ENCODE results near the gene TNKS1BP1.

TNKS1BP1 gene

DNA sequence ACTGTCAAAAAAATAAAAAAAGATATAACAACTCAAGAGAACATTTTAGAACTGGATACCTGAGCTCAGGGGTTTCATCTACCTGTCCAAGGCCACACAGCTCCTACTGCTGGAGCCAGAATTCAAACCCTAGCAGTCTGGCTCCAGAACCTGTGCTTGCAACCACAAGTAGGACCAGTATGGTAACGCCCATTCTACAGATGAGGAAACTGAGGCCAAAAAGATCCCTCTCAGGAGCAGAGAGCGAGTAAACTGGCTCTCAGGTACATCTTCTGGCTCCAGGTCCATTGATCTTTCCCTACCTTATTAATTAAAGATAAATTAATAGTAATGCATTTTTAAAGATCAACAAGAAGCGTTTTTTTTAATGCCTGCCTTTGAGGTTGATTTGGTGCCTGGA is 32.6 kb upstream of the TNKS1BP1 start:
- H3K9me3 ChIP-seq (ENCODE audit: control insufficient read depth in 5 of 5, low read length in 5 of 5) = no peaks in the 10 kb centered on the region
- H3K36me3 ChIP-seq (ENCODE audit: control insufficient read depth in 5 of 5, insufficient read depth in 5 of 5, low read length in 5 of 5) = no peaks in the 10 kb centered on the region
- H3K9ac ChIP-seq (ENCODE audit: low read length in 5 of 5) = no peak overlapping the region
- H3K4me1 ChIP-seq (ENCODE audit: control insufficient read depth in 5 of 5, insufficient read depth in 5 of 5, low read length in 5 of 5) = peaks cover 0 to 3% (median 0%) of the 10 kb centered on the region in 5 donors
- H3K4me3 ChIP-seq (ENCODE audit: low read depth in 1 of 5, low read length in 5 of 5) = no peak overlapping the region
- H3K27ac ChIP-seq (ENCODE audit: low read depth, low read length) = no peak overlapping the region
- no peaks in the 10 kb centered on the region for H3K27me3 ChIP-seq (ENCODE audit: control insufficient read depth in 5 of 5, insufficient read depth in 4 of 5, low read length in 5 of 5)

DNA sequence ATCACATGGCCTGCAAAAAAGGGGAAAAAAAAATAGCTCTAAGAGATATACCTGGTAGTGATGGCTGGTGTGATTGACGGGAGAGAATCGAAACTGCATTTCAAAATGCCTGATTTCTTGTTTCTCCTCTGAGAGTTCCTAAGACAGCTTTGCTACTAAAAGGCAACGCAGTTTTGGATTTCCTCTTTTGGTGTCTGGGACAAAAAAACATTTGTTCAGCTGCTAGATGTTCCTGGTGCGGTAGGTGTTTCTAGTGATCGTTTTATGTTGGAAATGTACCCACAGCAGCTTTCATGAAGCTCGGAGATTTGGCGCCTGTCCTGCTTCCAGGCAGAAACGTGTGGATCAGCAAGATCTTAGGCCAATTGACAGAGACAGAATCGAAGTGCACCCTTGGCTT is 31.5 kb upstream of the TNKS1BP1 start:
- Histone ChIP-seq H3K27ac (ENCODE audit: low read depth, low read length) (no peak overlapping the region), H3K4me1 (ENCODE audit: control insufficient read depth in 5 of 5, insufficient read depth in 5 of 5, low read length in 5 of 5) (peaks cover 0 to 3% (median 0%) of the 10 kb centered on the region in 5 donors), H3K4me3 (ENCODE audit: low read depth in 1 of 5, low read length in 5 of 5) (no peak overlapping the region), H3K27me3 (ENCODE audit: control insufficient read depth in 5 of 5, insufficient read depth in 4 of 5, low read length in 5 of 5) (no peaks in the 10 kb centered on the region), H3K9ac (ENCODE audit: low read length in 5 of 5) (peak overlapping the region in 2 of 5 donors; percentile 16 to 21), H3K36me3 (ENCODE audit: control insufficient read depth in 5 of 5, insufficient read depth in 5 of 5, low read length in 5 of 5) (peaks cover 0 to 2% (median 0%) of the 10 kb centered on the region in 5 donors), H3K9me3 (ENCODE audit: control insufficient read depth in 5 of 5, low read length in 5 of 5) (no peaks in the 10 kb centered on the region)

DNA sequence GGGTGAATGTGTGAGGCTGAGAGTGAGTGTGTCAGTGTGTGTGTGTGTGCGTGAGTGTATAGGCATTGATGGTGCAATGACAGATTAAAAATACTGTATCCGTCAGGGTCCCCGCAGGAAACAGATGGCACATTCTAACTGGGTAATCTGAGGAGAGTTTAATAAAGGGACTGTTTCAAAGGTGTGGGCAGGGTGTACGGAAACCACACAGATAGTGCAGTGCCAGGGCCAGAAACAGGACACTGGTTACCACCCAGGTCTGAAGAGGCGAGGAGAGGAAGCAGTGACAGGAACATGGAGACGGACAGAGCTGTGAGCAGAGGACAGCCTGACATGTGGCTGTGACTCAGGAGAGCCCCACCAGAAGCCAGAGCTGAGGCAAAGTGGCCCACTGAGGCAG is 29.9 kb upstream of the TNKS1BP1 start:
- H3K27me3 ChIP-seq (ENCODE audit: control insufficient read depth in 5 of 5, insufficient read depth in 4 of 5, low read length in 5 of 5) = no peaks in the 10 kb centered on the region
- no peaks in the 10 kb centered on the region for H3K9me3 ChIP-seq (ENCODE audit: control insufficient read depth in 5 of 5, low read length in 5 of 5)
- H3K4me3 ChIP-seq (ENCODE audit: low read depth in 1 of 5, low read length in 5 of 5) = no peak overlapping the region
- H3K9ac ChIP-seq (ENCODE audit: low read length in 5 of 5) = no peak overlapping the region
- peaks cover 0 to 7% (median 3%) of the 10 kb centered on the region in 5 donors for H3K4me1 ChIP-seq (ENCODE audit: control insufficient read depth in 5 of 5, insufficient read depth in 5 of 5, low read length in 5 of 5)
- H3K36me3 ChIP-seq (ENCODE audit: control insufficient read depth in 5 of 5, insufficient read depth in 5 of 5, low read length in 5 of 5) = peaks cover 0 to 2% (median 0%) of the 10 kb centered on the region in 5 donors
- H3K27ac ChIP-seq (ENCODE audit: low read depth, low read length) = no peak overlapping the region

DNA sequence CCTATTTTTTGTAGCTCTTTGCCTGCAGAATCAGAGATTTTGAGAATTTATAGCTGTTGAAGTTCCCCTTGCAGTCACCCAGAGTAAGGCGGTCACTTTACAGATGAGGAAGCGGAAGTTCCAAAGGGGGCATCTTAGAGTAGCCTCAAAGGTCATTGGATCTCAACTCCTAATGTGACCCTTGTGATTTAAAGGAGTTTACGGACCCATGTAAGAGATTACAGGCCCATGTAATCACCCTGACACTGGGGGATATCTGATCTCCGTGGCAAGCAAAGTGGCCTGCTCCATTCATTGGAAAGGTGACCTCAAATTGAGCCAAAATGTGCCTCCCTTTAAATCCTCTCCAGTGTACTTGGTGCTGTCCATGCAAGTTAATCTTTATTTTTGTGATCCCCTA is 29.1 kb upstream of the TNKS1BP1 start:
- no peak overlapping the region for H3K9ac ChIP-seq (ENCODE audit: low read length in 5 of 5)
- H3K27me3 ChIP-seq (ENCODE audit: control insufficient read depth in 5 of 5, insufficient read depth in 4 of 5, low read length in 5 of 5) = no peaks in the 10 kb centered on the region
- H3K27ac ChIP-seq (ENCODE audit: low read depth, low read length) = no peak overlapping the region
- no peak overlapping the region for H3K4me3 ChIP-seq (ENCODE audit: low read depth in 1 of 5, low read length in 5 of 5)
- H3K36me3 ChIP-seq (ENCODE audit: control insufficient read depth in 5 of 5, insufficient read depth in 5 of 5, low read length in 5 of 5) = peaks cover 0 to 2% (median 0%) of the 10 kb centered on the region in 5 donors
- no peaks in the 10 kb centered on the region for H3K9me3 ChIP-seq (ENCODE audit: control insufficient read depth in 5 of 5, low read length in 5 of 5)
- peaks cover 0 to 10% (median 6%) of the 10 kb centered on the region in 5 donors for H3K4me1 ChIP-seq (ENCODE audit: control insufficient read depth in 5 of 5, insufficient read depth in 5 of 5, low read length in 5 of 5)

DNA sequence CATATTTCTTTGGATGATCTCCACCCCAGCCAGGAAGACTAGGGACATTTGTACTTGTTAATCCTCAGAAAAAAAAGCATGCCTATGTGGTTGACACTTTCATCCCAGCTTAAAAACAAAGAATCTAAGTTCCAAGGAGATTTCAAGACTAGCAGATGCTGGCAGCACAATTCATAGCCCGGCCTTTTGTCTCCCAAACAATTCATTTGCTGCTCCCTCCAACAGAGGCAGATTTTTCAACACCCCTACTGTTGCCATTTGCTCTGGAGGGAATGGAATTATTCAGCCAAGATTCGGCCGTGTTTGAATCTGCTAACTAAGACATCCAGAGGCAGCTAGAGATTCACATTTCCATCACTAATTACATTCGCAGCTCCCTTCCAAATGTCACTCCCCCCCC is 28.7 kb upstream of the TNKS1BP1 start:
- H3K27me3 ChIP-seq (ENCODE audit: control insufficient read depth in 5 of 5, insufficient read depth in 4 of 5, low read length in 5 of 5) = no peaks in the 10 kb centered on the region
- peaks cover 0 to 2% (median 0%) of the 10 kb centered on the region in 5 donors for H3K36me3 ChIP-seq (ENCODE audit: control insufficient read depth in 5 of 5, insufficient read depth in 5 of 5, low read length in 5 of 5)
- H3K4me3 ChIP-seq (ENCODE audit: low read depth in 1 of 5, low read length in 5 of 5) = no peak overlapping the region
- H3K9me3 ChIP-seq (ENCODE audit: control insufficient read depth in 5 of 5, low read length in 5 of 5) = no peaks in the 10 kb centered on the region
- H3K4me1 ChIP-seq (ENCODE audit: control insufficient read depth in 5 of 5, insufficient read depth in 5 of 5, low read length in 5 of 5) = peaks cover 0 to 10% (median 6%) of the 10 kb centered on the region in 5 donors
- no peak overlapping the region for H3K9ac ChIP-seq (ENCODE audit: low read length in 5 of 5)
- no peak overlapping the region for H3K27ac ChIP-seq (ENCODE audit: low read depth, low read length)

DNA sequence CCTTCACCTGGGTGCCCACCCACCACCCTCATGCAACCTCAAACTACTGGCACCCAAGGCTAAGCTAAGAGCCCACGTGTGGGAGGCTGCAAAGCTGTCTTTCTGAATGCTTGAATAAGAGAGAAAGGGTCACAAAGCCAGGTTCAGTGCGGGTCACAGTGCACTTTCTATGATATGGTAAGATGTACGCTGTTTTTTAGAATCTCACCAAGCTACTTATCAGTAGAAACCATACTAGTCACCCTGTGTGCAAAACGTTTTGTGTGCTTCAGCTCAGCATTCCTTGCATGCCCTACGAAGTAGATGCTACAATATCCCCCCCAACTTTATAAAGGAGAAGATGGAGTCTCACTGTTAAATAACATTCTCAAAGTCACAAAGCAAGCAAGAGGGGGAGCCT is 28.3 kb upstream of the TNKS1BP1 start:
- H3K4me3 ChIP-seq (ENCODE audit: low read depth in 1 of 5, low read length in 5 of 5) = no peak overlapping the region
- H3K36me3 ChIP-seq (ENCODE audit: control insufficient read depth in 5 of 5, insufficient read depth in 5 of 5, low read length in 5 of 5) = peaks cover 0 to 2% (median 0%) of the 10 kb centered on the region in 5 donors
- no peaks in the 10 kb centered on the region for H3K9me3 ChIP-seq (ENCODE audit: control insufficient read depth in 5 of 5, low read length in 5 of 5)
- peak overlapping the region in 1 of 5 donors; percentile 42 for H3K9ac ChIP-seq (ENCODE audit: low read length in 5 of 5)
- no peak overlapping the region for H3K27ac ChIP-seq (ENCODE audit: low read depth, low read length)
- H3K27me3 ChIP-seq (ENCODE audit: control insufficient read depth in 5 of 5, insufficient read depth in 4 of 5, low read length in 5 of 5) = no peaks in the 10 kb centered on the region
- H3K4me1 ChIP-seq (ENCODE audit: control insufficient read depth in 5 of 5, insufficient read depth in 5 of 5, low read length in 5 of 5) = peaks cover 0 to 10% (median 6%) of the 10 kb centered on the region in 5 donors

DNA sequence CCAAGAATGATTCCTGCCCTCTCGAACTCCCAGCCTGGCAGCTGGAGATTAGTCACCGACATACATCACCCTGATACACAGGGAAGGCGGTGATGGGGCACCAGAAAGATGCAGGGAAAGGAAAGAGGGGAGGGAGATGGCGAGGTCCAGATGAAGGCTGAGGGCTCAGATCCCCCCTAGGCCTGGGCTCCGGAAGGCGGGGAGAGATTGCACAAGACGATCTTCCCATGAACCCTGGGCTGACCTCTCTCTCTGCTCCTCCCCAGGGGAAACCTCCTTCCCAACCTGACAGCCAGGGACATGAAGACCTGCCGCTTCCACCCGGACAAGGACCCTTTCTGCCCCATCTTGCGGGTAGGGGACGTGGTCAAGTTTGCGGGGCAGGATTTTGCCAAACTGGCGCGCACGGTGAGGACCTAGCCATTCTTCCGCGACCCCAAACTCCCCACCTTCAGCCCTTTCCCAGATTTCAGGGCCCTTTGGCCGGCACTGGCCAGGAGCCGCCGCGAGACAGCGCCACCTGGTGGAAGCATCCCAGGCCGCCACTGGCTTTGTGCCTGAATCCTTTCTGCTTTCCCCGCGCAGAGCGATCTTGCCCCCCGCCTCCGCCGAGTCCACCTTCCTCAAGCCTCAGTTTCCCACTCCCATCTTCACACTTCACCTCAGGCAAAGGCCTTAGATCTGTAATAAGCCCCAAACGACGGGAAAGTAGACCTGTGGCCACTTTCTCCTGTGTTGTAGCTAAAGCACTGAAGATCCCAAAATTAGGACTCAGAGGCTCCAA is 24.9 kb upstream of the TNKS1BP1 start:
- Histone ChIP-seq H3K27ac (ENCODE audit: low read depth, low read length) (no peak overlapping the region), H3K27me3 (ENCODE audit: control insufficient read depth in 5 of 5, insufficient read depth in 4 of 5, low read length in 5 of 5) (no peaks in the 10 kb centered on the region), H3K9ac (ENCODE audit: low read length in 5 of 5) (no peak overlapping the region), H3K9me3 (ENCODE audit: control insufficient read depth in 5 of 5, low read length in 5 of 5) (no peaks in the 10 kb centered on the region), H3K4me1 (ENCODE audit: control insufficient read depth in 5 of 5, insufficient read depth in 5 of 5, low read length in 5 of 5) (peaks cover 0 to 7% (median 6%) of the 10 kb centered on the region in 5 donors), H3K4me3 (ENCODE audit: low read depth in 1 of 5, low read length in 5 of 5) (peak overlapping the region in 2 of 5 donors; percentile 17 to 31), H3K36me3 (ENCODE audit: control insufficient read depth in 5 of 5, insufficient read depth in 5 of 5, low read length in 5 of 5) (peaks cover 0 to 2% (median 0%) of the 10 kb centered on the region in 5 donors)

DNA sequence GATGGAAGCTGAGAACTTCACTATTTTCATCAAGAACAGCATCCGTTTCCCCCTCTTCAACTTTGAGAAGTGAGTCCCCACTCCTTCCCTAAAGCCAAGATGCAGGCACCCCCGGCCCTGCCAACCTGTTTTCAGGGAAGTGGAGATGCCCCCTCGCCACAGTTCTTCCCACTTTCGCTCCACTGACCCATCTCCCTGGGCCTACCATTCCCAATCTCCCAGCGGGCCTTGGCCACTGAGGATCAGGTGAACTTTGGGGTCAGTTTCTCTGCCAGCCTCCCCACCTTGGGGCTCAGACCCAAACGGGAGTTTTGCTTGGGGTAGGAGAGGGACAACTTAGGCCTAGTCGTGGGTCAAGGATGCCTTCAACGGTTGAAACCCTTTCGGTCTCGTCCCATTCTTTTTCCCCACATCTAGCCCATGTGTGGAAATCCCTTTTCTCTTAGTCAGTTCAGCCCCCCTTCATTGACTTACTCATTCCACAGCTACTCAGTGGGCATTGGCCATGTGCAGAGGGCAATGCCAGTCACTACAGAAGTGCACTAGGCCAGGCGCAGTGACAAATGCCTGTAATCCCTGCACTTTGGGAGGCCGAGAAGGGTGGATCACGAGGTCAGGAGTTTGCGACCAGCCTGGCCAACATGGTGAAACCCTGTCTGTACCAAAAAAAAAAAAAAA is 24.0 kb upstream of the TNKS1BP1 start:
- Histone ChIP-seq H3K36me3 (ENCODE audit: control insufficient read depth in 5 of 5, insufficient read depth in 5 of 5, low read length in 5 of 5) (peaks cover 0 to 2% (median 0%) of the 10 kb centered on the region in 5 donors), H3K9me3 (ENCODE audit: control insufficient read depth in 5 of 5, low read length in 5 of 5) (no peaks in the 10 kb centered on the region), H3K27ac (ENCODE audit: low read depth, low read length) (no peak overlapping the region), H3K4me3 (ENCODE audit: low read depth in 1 of 5, low read length in 5 of 5) (no peak overlapping the region), H3K9ac (ENCODE audit: low read length in 5 of 5) (no peak overlapping the region), H3K27me3 (ENCODE audit: control insufficient read depth in 5 of 5, insufficient read depth in 4 of 5, low read length in 5 of 5) (no peaks in the 10 kb centered on the region), H3K4me1 (ENCODE audit: control insufficient read depth in 5 of 5, insufficient read depth in 5 of 5, low read length in 5 of 5) (peaks cover 0 to 7% (median 6%) of the 10 kb centered on the region in 5 donors)

DNA sequence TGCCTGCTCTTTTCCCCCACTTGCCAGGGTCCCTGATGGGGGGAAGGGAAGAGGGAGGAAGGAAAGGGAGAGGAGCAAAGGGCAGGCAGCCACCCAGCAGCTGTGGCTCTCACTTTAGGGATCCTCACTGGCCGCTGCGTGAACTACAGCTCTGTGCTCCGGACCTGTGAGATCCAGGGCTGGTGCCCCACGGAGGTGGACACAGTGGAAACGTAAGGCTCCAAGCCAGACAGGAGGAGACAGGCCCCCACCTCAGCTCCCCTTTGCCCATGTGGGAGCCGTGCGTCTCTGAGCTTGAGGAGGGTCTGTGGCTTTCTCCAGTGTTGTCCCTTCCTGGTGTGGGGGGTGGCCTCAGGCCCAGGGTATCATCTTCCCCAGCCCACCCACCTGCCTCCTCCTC is 23.3 kb upstream of the TNKS1BP1 start:
- Histone ChIP-seq H3K4me1 (ENCODE audit: control insufficient read depth in 5 of 5, insufficient read depth in 5 of 5, low read length in 5 of 5) (peaks cover 0 to 7% (median 6%) of the 10 kb centered on the region in 5 donors), H3K27ac (ENCODE audit: low read depth, low read length) (no peak overlapping the region), H3K27me3 (ENCODE audit: control insufficient read depth in 5 of 5, insufficient read depth in 4 of 5, low read length in 5 of 5) (no peaks in the 10 kb centered on the region), H3K36me3 (ENCODE audit: control insufficient read depth in 5 of 5, insufficient read depth in 5 of 5, low read length in 5 of 5) (peaks cover 0 to 2% (median 0%) of the 10 kb centered on the region in 5 donors), H3K9me3 (ENCODE audit: control insufficient read depth in 5 of 5, low read length in 5 of 5) (no peaks in the 10 kb centered on the region), H3K9ac (ENCODE audit: low read length in 5 of 5) (no peak overlapping the region), H3K4me3 (ENCODE audit: low read depth in 1 of 5, low read length in 5 of 5) (no peak overlapping the region)

DNA sequence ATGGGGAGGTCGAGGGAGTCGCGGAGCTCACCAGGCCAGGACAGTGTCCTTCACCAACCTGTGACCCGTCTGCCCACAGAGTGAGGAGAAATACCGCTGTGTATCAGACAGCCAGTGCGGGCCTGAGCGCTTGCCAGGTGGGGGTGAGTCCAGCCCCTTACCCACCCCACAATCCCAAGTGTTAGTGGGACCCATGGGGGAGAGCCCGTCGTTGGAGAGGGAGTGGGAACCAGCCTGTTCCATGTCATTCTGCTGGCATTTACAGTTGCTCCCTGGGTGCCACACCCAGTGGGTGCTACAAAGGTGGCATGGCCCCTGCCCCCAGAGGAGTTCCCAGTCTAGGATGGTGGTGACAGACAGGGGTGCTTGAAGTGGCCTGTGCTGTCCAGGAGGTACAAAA is 22.6 kb upstream of the TNKS1BP1 start:
- Histone ChIP-seq H3K4me3 (ENCODE audit: low read depth in 1 of 5, low read length in 5 of 5) (no peak overlapping the region), H3K27ac (ENCODE audit: low read depth, low read length) (no peak overlapping the region), H3K36me3 (ENCODE audit: control insufficient read depth in 5 of 5, insufficient read depth in 5 of 5, low read length in 5 of 5) (peaks cover 0 to 2% (median 0%) of the 10 kb centered on the region in 5 donors), H3K4me1 (ENCODE audit: control insufficient read depth in 5 of 5, insufficient read depth in 5 of 5, low read length in 5 of 5) (peaks cover 0 to 7% (median 6%) of the 10 kb centered on the region in 5 donors), H3K9ac (ENCODE audit: low read length in 5 of 5) (no peak overlapping the region), H3K9me3 (ENCODE audit: control insufficient read depth in 5 of 5, low read length in 5 of 5) (no peaks in the 10 kb centered on the region), H3K27me3 (ENCODE audit: control insufficient read depth in 5 of 5, insufficient read depth in 4 of 5, low read length in 5 of 5) (no peaks in the 10 kb centered on the region)
